Hepatocyte (in vitro differentiated cells): ENCODE results near the gene FOXP4. TPM values are rescaled to one million over a fixed set of nuclear protein-coding genes. Genes with fewer than 3 reads are reported as not detected.
A peak's percentile ranks its signal among the peaks of the same experiment; 100 is the strongest.

ENCODE experiments used
- DNase-seq: peaks from one replicate; pipeline ENCODE4 v3.0.0-alpha.2; 2016; ENCODE audit warnings: low spot score
- H2AFZ ChIP-seq: fragments of 200-600 bp; sonication (generic); 2 replicates; pipeline ENCODE4 v1.6.0; 2016; ENCODE audit warnings: antibody characterized with exemption, mild to moderate bottlenecking
- H3K27ac ChIP-seq: fragments of 200-600 bp; sonication (generic); 2 replicates; pipeline ENCODE4 v1.5.1; 2016; ENCODE audit warnings: mild to moderate bottlenecking
- H3K27me3 ChIP-seq: fragments of 200-600 bp; sonication (generic); 2 replicates; pipeline ENCODE4 v1.6.1; 2016
- H3K36me3 ChIP-seq: fragments of 200-600 bp; sonication (generic); replicated peaks from 2 replicates; pipeline ENCODE4 v1.5.1; 2016; ENCODE audit warnings: low read depth; ENCODE audit not compliant: insufficient read depth
- H3K4me1 ChIP-seq: fragments of 200-600 bp; sonication (generic); 2 replicates; pipeline ENCODE4 v1.5.1; 2016; ENCODE audit warnings: mild to moderate bottlenecking, moderate library complexity; ENCODE audit not compliant: insufficient read depth
- H3K4me2 ChIP-seq: fragments of 200-600 bp; sonication (generic); 2 replicates; pipeline ENCODE4 v1.6.0; 2016
- H3K4me3 ChIP-seq: fragments of 200-600 bp; sonication (generic); 2 replicates; pipeline ENCODE4 v1.5.1; 2016; ENCODE audit warnings: mild to moderate bottlenecking
- H3K79me2 ChIP-seq: fragments of 200-600 bp; sonication (generic); 2 replicates; pipeline ENCODE4 v1.6.0; 2017; ENCODE audit warnings: mild to moderate bottlenecking
- H3K9me2 ChIP-seq: fragments of 200-600 bp; sonication (generic); replicated peaks from 2 replicates; pipeline ENCODE4 v1.6.0; 2017; ENCODE audit warnings: mild to moderate bottlenecking; ENCODE audit not compliant: insufficient read depth
- H3K9me3 ChIP-seq: fragments of 200-600 bp; sonication (generic); 2 replicates; pipeline ENCODE4 v1.5.1; 2016; ENCODE audit warnings: low read depth, mild to moderate bottlenecking
- H4K20me1 ChIP-seq: fragments of 200-600 bp; sonication (generic); 2 replicates; pipeline ENCODE4 v1.6.0; 2016; ENCODE audit warnings: mild to moderate bottlenecking; ENCODE audit not compliant: insufficient read depth, poor library complexity, severe bottlenecking
- EZH2 ChIP-seq: fragments of 200-600 bp; sonication (generic); IDR thresholded peaks from 2 replicates; pipeline ENCODE4 v1.6.1; 2016; ENCODE audit warnings: antibody characterized with exemption, mild to moderate bottlenecking, borderline replicate concordance
- EZH2phosphoT487 ChIP-seq: fragments of 200-600 bp; sonication (generic); IDR thresholded peaks from one replicate; pipeline ENCODE4 v1.6.1; 2018; ENCODE audit warnings: antibody characterized with exemption, mild to moderate bottlenecking, low read depth, moderate library complexity; ENCODE audit not compliant: unreplicated experiment, severe bottlenecking
- WGBS: methylation state at CpG from one replicate; pipeline ENCODE4 v1.1.6; 2016; ENCODE audit warnings: low lambda C conversion rate; ENCODE audit errors: missing lambda C conversion rate; 5-methylcytosine and 5-hydroxymethylcytosine counted together
- polyA plus RNA-seq: library from polyadenylated mRNA; unstranded; fragments of >200 nt; fragmentation: Nextera tagmentation; extraction: Ambion mirVana; gene quantifications from 2 replicates; pipeline ENCODE4 v1.2.1, GENCODE V29; 2016
- total RNA-seq: library from RNA; depleted of rRNA; stranded (reverse); fragments of >200 nt; gene quantifications from 2 replicates; pipeline ENCODE4 v1.2.3, GENCODE V29; 2014
- TF ChIP-seq, protein P1 (sequence below): fragments of 200-600 bp; sonication (generic); IDR thresholded peaks from 2 replicates; pipeline ENCODE4 v1.5.1; 2016; ENCODE audit warnings: antibody characterized with exemption, mild to moderate bottlenecking; ENCODE audit not compliant: poor library complexity

FOXP4 gene
- total and polyA plus RNA-seq, 2 experiments from 2014 or later: 24.3 to 87.8 TPM

DNA sequence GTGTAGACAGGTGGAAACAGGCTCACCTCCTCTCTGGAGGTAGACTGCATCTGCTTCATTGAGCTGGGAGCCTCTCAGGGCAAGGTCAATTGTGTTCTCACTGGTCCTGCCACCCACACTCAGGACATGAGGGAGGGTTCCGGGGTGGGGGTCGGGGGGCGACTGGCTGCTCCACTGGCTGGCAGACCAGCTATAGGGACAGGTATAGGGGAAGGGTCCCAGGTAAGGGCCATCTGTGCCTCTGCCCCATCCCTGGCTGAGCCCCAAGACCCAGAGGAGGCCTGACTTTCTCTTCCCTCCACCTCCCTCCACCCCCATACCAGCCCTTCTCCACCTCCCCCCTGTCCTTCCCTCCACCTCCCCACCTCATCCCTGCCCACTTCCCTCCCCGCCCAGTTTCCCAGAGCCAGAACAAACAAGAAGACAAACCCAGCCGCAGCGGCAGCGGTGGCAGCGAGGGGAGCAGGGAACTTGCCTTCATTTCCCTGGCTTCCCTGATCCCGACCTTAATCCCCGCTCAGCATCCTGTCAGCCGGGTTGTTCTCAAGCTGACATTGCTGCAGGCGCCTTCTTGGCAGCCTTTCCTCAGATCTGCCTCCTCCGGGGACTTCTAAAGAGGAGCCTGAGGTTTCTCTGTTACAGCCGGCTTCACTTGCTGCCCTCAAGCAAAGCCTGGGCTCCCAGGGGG is 18.3 kb upstream of the FOXP4 start:
- H3K27me3 ChIP-seq: no peaks in the 10 kb centered on the region
- peaks cover 2% of the 10 kb centered on the region for H3K79me2 ChIP-seq
- H3K36me3 ChIP-seq: no peaks in the 10 kb centered on the region
- H3K9me2 ChIP-seq: no peaks in the 10 kb centered on the region
- H3K4me2 ChIP-seq: peak overlapping the region; percentile 71
- H3K27ac ChIP-seq: peak overlapping the region; percentile 37
- peak; percentile 63 for DNase-seq
- 20% methylated on average over 14 of the region's 14 CpGs for WGBS
- H4K20me1 ChIP-seq: no peaks in the 10 kb centered on the region
- no peak for TF ChIP-seq EZH2phosphoT487
- no peak for TF ChIP-seq EZH2
- TF ChIP-seq, protein P1, sequence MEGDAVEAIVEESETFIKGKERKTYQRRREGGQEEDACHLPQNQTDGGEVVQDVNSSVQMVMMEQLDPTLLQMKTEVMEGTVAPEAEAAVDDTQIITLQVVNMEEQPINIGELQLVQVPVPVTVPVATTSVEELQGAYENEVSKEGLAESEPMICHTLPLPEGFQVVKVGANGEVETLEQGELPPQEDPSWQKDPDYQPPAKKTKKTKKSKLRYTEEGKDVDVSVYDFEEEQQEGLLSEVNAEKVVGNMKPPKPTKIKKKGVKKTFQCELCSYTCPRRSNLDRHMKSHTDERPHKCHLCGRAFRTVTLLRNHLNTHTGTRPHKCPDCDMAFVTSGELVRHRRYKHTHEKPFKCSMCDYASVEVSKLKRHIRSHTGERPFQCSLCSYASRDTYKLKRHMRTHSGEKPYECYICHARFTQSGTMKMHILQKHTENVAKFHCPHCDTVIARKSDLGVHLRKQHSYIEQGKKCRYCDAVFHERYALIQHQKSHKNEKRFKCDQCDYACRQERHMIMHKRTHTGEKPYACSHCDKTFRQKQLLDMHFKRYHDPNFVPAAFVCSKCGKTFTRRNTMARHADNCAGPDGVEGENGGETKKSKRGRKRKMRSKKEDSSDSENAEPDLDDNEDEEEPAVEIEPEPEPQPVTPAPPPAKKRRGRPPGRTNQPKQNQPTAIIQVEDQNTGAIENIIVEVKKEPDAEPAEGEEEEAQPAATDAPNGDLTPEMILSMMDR: no peak
- no peak overlapping the region for H2AFZ ChIP-seq
- peaks cover 48% of the 10 kb centered on the region for H3K4me1 ChIP-seq
- H3K9me3 ChIP-seq: no peaks in the 10 kb centered on the region
- no peak overlapping the region for H3K4me3 ChIP-seq

GRCh38 chr6:41528409-41528963 is 17.7 kb upstream of the FOXP4 start:
- Histone ChIP-seq H3K9me3 (no peaks in the 10 kb centered on the region), H3K4me2 (peak overlapping the region; percentile 71), H4K20me1 (no peaks in the 10 kb centered on the region), H3K79me2 (peaks cover 2% of the 10 kb centered on the region), H3K4me3 (no peak overlapping the region), H3K9me2 (no peaks in the 10 kb centered on the region), H3K27ac (peak overlapping the region; percentile 37), H3K4me1 (peaks cover 48% of the 10 kb centered on the region), H2AFZ (no peak overlapping the region), H3K36me3 (no peaks in the 10 kb centered on the region), H3K27me3 (no peaks in the 10 kb centered on the region)
- DNase-seq: no peak
- no peak for TF ChIP-seq EZH2
- TF ChIP-seq, protein P1: no peak
- TF ChIP-seq EZH2phosphoT487: no peak
- 69% methylated on average over 10 of the region's 11 CpGs for WGBS

DNA sequence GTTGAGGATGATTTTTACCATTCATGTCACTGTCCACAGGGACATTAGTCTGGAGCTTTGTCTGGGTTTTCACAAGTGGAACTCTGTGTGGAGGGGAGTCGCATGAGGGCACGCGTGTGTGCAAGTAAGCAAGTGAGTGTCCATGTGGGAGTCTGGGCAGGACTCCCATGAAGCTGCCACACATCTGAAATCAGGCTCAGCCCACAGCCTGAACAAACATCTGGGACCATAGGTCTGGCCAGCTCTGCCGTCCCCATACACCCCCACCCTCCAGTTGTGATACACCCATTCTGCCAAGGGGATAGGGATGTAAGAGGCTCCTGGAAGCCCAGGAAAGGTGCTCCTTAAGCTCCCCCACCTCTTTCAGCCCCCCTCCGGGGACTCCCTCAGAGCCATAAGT is 17.1 kb upstream of the FOXP4 start:
- H3K27me3 ChIP-seq: no peaks in the 10 kb centered on the region
- H4K20me1 ChIP-seq: no peaks in the 10 kb centered on the region
- peaks cover 48% of the 10 kb centered on the region for H3K4me1 ChIP-seq
- H3K27ac ChIP-seq: no peak overlapping the region
- TF ChIP-seq, protein P1: no peak
- TF ChIP-seq EZH2 (no peak), EZH2phosphoT487 (no peak)
- no peak overlapping the region for H3K4me2 ChIP-seq
- H3K9me2 ChIP-seq: no peaks in the 10 kb centered on the region
- H3K4me3 ChIP-seq: no peak overlapping the region
- H3K79me2 ChIP-seq: peaks cover 2% of the 10 kb centered on the region
- DNase-seq: no peak
- 74% methylated on average over 5 of the region's 5 CpGs for WGBS
- no peaks in the 10 kb centered on the region for H3K36me3 ChIP-seq
- H3K9me3 ChIP-seq: no peaks in the 10 kb centered on the region
- no peak overlapping the region for H2AFZ ChIP-seq
